PC-3 (cell line): ENCODE data around the gene RFT1. TPM values are rescaled to one million over a fixed set of nuclear protein-coding genes. Genes with fewer than 3 reads are reported as not detected.

ENCODE experiments used
- ATAC-seq: fragments of 200-7000 bp; cut with Tn5 transposase; 2 replicates; pipeline ENCODE4 v1.9.1; 2020; ENCODE audit warnings: mild to moderate bottlenecking, moderate library complexity
- BruUV-seq: library from RNA; stranded (reverse); fragments of 400-500 nt; replicated peaks from 2 replicates; lab custom pipeline; 2021; lab: Mats Ljungman, UMichigan
- CTCF ChIA-PET: fragments of 300-600 bp; sonication (Branson Sonifier 250); formaldehyde crosslinking; loops from one replicate; lab custom pipeline; 2022; ENCODE audit warnings: antibody characterized with exemption; lab: Charles Lee
- POLR2A ChIA-PET: fragments of 300-600 bp; sonication (Branson Sonifier 250); formaldehyde crosslinking; loops from one replicate; lab custom pipeline; 2022; ENCODE audit warnings: antibody characterized with exemption; ENCODE audit not compliant: unreplicated experiment; lab: Charles Lee
- DNase-seq: peaks from one replicate; pipeline ENCODE4 v3.0.0-alpha.2; 2015
- H2AFZ ChIP-seq: fragments of 300-600 bp; sonication (generic); 2 replicates; pipeline ENCODE4 v1.6.0; 2016; ENCODE audit warnings: antibody characterized with exemption, low read length
- H3F3A ChIP-seq: fragments of 300-600 bp; sonication (generic); one replicate; pipeline ENCODE4 v1.6.0; 2017; ENCODE audit warnings: antibody characterized with exemption, low read length, control low read depth, mild to moderate bottlenecking; ENCODE audit not compliant: unreplicated experiment
- H3K27ac ChIP-seq: fragments of 300-600 bp; sonication (generic); 2 replicates; pipeline ENCODE4 v1.5.1; 2016; ENCODE audit warnings: mild to moderate bottlenecking, low read length
- H3K27me3 ChIP-seq: fragments of 300-600 bp; sonication (generic); 2 replicates; pipeline ENCODE4 v1.6.1; 2016; ENCODE audit warnings: low read length, mixed read lengths
- H3K36me3 ChIP-seq: fragments of 300-600 bp; sonication (generic); 2 replicates; pipeline ENCODE4 v1.6.1; 2016; ENCODE audit warnings: low read depth, mixed run types, low read length, mixed read lengths
- H3K4me1 ChIP-seq: fragments of 300-600 bp; sonication (generic); 2 replicates; pipeline ENCODE4 v1.5.1; 2016; ENCODE audit warnings: low read length; ENCODE audit not compliant: insufficient read depth
- H3K4me2 ChIP-seq: fragments of 300-600 bp; sonication (generic); 2 replicates; pipeline ENCODE4 v1.6.0; 2016; ENCODE audit warnings: low read length
- H3K4me3 ChIP-seq: fragments of 300-600 bp; sonication (generic); 2 replicates; pipeline ENCODE4 v1.5.1; 2016; ENCODE audit warnings: mild to moderate bottlenecking, low read length, mixed read lengths
- H3K79me2 ChIP-seq: fragments of 300-600 bp; sonication (generic); 2 replicates; pipeline ENCODE4 v1.6.1; 2017; ENCODE audit warnings: low read length, mixed read lengths
- H3K9ac ChIP-seq: fragments of 300-600 bp; sonication (generic); 2 replicates; pipeline ENCODE4 v1.6.0; 2016; ENCODE audit warnings: mild to moderate bottlenecking, low read length
- H3K9me2 ChIP-seq: fragments of 300-600 bp; sonication (generic); replicated peaks from 2 replicates; pipeline ENCODE4 v1.6.1; 2016; ENCODE audit warnings: mixed run types, low read length, mixed read lengths
- H3K9me3 ChIP-seq: fragments of 300-600 bp; sonication (generic); 2 replicates; pipeline ENCODE4 v1.6.1; 2016; ENCODE audit warnings: low read length, mixed read lengths
- H4K20me1 ChIP-seq: fragments of 300-600 bp; sonication (generic); 2 replicates; pipeline ENCODE4 v1.6.1; 2016; ENCODE audit warnings: low read length, mixed read lengths
- EZH2 ChIP-seq: fragments of 300-600 bp; sonication (generic); IDR thresholded peaks from one replicate; pipeline ENCODE4 v1.6.1; 2017; ENCODE audit warnings: antibody characterized with exemption, mild to moderate bottlenecking, low read length; ENCODE audit not compliant: unreplicated experiment
- EZH2phosphoT487 ChIP-seq: fragments of 300-600 bp; sonication (generic); IDR thresholded peaks from 2 replicates; pipeline ENCODE4 v1.6.1; 2018; ENCODE audit warnings: mild to moderate bottlenecking, antibody characterized with exemption, low read length, borderline replicate concordance
- intact Hi-C: fragments of 100-400 bp; cut with micrococcal nuclease; formaldehyde crosslinking; loops from 2 replicates; pipeline ENCODE4 v1.9.0; 2023
- total RNA-seq: library from RNA; depleted of rRNA; stranded (reverse); fragments of >200 nt; gene quantifications from 2 replicates; pipeline ENCODE4 v1.2.3, GENCODE V29; 2014
- TF ChIP-seq, protein P1 (sequence below): fragments of 300-600 bp; sonication (generic); conservative IDR thresholded peaks from 2 replicates; pipeline ENCODE4 v1.5.1; 2017; ENCODE audit warnings: antibody characterized with exemption, low read depth, mild to moderate bottlenecking, low read length

Gene RFT1
- total RNA-seq, 1 experiment from 2014 or later, result 24.6 TPM

DNA sequence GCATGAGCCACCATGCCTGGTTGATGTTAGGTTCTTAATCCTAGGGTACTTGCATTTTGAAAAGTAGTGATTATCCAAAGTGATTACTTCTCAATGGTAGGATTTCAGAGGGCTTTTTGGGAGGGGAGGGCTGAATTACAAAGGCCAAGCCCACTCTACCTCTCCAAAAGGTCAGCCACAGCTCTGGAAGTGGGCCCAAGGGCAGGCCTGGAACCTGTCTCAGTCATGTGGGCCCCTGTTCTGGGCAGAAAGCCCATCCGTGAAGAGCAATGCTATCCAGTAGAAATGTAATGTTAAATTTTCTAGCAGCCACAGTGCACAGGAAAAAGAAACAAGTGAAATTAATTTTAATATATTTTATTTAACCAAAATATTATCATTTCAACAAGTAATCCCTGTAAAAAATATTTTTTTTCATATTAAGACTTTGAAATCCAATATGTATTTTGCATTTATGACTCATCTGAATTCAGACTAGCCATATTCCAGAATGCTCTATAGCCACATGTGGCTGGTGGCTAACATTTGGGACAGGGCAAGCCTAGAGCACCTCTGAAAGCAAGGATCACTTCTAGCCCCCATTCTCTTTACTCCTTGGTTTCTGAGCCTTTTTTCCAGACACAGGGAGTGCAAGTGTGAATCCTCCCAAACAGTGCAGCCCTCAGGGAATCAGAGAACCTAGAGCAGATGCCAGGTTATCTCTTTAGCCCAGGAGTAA is 16.8 kb downstream of the RFT1 start:
- DNase-seq (no peak), ATAC-seq (no peak)
- POLR2A ChIA-PET, result no interaction called here
- Histone ChIP-seq H3K9me2 (no peaks in the 10 kb centered on the region), H3K4me1 (peaks cover 49% of the 10 kb centered on the region), H3K9ac (0 out of 2 replicates have a peak overlapping the region, but pooled peaks have one; percentile 12), H3K27ac (peak overlapping the region; percentile 81), H3K4me3 (no peak overlapping the region), H2AFZ (peak overlapping the region; percentile 18; the same call in 1 of the 2 replicates), H3K79me2 (no peaks in the 10 kb centered on the region), H4K20me1 (no peaks in the 10 kb centered on the region), H3K27me3 (no peaks in the 10 kb centered on the region), H3K4me2 (peak overlapping the region; percentile 27; the same call in 1 of the 2 replicates), H3K36me3 (peaks cover 26% of the 10 kb centered on the region), H3F3A (peaks cover 5% of the 10 kb centered on the region), H3K9me3 (no peaks in the 10 kb centered on the region)
- CTCF ChIA-PET, result interaction anchor here (0.7 to 1.7 kb wide), 4 partner anchors 18 to 83 kb away, joined by 4 to 9 read pairs (median 6); partner anchors contain the start of gene PRKCD
- TF ChIP-seq, protein P1, sequence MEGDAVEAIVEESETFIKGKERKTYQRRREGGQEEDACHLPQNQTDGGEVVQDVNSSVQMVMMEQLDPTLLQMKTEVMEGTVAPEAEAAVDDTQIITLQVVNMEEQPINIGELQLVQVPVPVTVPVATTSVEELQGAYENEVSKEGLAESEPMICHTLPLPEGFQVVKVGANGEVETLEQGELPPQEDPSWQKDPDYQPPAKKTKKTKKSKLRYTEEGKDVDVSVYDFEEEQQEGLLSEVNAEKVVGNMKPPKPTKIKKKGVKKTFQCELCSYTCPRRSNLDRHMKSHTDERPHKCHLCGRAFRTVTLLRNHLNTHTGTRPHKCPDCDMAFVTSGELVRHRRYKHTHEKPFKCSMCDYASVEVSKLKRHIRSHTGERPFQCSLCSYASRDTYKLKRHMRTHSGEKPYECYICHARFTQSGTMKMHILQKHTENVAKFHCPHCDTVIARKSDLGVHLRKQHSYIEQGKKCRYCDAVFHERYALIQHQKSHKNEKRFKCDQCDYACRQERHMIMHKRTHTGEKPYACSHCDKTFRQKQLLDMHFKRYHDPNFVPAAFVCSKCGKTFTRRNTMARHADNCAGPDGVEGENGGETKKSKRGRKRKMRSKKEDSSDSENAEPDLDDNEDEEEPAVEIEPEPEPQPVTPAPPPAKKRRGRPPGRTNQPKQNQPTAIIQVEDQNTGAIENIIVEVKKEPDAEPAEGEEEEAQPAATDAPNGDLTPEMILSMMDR, result no peak
- TF ChIP-seq EZH2phosphoT487 (no peak), EZH2 (no peak)
- no TSS peak for BruUV-seq
- intact Hi-C loops, result loop anchor here (1.0 kb wide), 4 partner anchors 17 to 83 kb away; partner anchors contain the start of gene RFT1

GRCh38 chr3:53111822-53112221 is 18.4 kb downstream of the RFT1 start:
- POLR2A ChIA-PET, result no interaction called here
- no peaks in the 10 kb centered on the region for H4K20me1 ChIP-seq
- intact Hi-C loops, result no loop called here

More at GRCh38 chr3:53111822-53112221, 18.4 kb downstream of the RFT1 start:
- DNase-seq, result no peak
- CTCF ChIA-PET, result no interaction called here
- no peaks in the 10 kb centered on the region for H3K79me2 ChIP-seq
- TF ChIP-seq EZH2phosphoT487 (no peak), EZH2 (no peak)
- TF ChIP-seq, protein P1, result no peak
- peaks cover 51% of the 10 kb centered on the region for H3K4me1 ChIP-seq
- no peak overlapping the region for H3K4me3 ChIP-seq
- no peaks in the 10 kb centered on the region for H3K9me2 ChIP-seq
- no peaks in the 10 kb centered on the region for H3K9me3 ChIP-seq
- H3K27ac ChIP-seq, result no peak overlapping the region
- no peak overlapping the region for H3K9ac ChIP-seq
- H2AFZ ChIP-seq, result no peak overlapping the region
- peaks cover 17% of the 10 kb centered on the region; the same call in 1 of the 2 replicates for H3K36me3 ChIP-seq
- peaks cover 5% of the 10 kb centered on the region for H3F3A ChIP-seq
- BruUV-seq, result no TSS peak
- no peak overlapping the region for H3K4me2 ChIP-seq
- H3K27me3 ChIP-seq, result no peaks in the 10 kb centered on the region
- no peak for ATAC-seq
